Choroid plexus epithelial cell (primary cell): Measurements from ENCODE around the gene MRPL17.

Experiments used
- DNase-seq: peaks from one replicate; pipeline ENCODE4 v3.0.0-alpha.2; 2010; ENCODE audit warnings: low read depth
- H3K4me3 ChIP-seq: 2 replicates; pipeline ENCODE4 v1.5.1; 2011; ENCODE audit warnings: low read depth, mild to moderate bottlenecking, control low read depth, low read length, moderate library complexity
- TF ChIP-seq, protein P1 (sequence below): conservative IDR thresholded peaks from 2 replicates; pipeline ENCODE4 v1.5.1; 2011; ENCODE audit warnings: low read depth, mild to moderate bottlenecking, control low read depth, inconsistent platforms, low read length, moderate library complexity

MRPL17 gene

DNA sequence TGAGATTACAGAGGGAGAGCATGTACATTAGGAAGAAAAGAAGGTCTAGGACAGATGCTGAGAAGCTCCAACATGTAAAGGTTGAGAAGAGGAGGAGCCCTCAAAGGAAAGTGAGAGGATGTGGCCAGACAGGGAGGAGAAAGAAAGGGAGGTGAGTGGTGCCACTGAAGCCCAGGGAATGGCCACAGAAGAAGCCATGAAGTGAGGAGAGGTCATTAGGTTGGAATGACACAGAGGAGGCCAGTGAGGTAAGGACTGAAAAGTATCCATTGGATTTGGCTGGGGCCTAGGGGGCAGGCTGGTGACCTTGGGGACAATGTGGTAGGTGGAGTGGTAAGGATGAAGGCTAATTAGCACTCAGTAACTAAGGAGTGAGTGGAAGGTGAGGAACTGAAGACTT, 24.5 kb downstream of the MRPL17 start:
- no peak overlapping the region for H3K4me3 ChIP-seq
- no peak for DNase-seq
- TF ChIP-seq, protein P1, sequence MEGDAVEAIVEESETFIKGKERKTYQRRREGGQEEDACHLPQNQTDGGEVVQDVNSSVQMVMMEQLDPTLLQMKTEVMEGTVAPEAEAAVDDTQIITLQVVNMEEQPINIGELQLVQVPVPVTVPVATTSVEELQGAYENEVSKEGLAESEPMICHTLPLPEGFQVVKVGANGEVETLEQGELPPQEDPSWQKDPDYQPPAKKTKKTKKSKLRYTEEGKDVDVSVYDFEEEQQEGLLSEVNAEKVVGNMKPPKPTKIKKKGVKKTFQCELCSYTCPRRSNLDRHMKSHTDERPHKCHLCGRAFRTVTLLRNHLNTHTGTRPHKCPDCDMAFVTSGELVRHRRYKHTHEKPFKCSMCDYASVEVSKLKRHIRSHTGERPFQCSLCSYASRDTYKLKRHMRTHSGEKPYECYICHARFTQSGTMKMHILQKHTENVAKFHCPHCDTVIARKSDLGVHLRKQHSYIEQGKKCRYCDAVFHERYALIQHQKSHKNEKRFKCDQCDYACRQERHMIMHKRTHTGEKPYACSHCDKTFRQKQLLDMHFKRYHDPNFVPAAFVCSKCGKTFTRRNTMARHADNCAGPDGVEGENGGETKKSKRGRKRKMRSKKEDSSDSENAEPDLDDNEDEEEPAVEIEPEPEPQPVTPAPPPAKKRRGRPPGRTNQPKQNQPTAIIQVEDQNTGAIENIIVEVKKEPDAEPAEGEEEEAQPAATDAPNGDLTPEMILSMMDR: no peak

GRCh38 chr11:6657346-6657745, 25.8 kb downstream of the MRPL17 start:
- TF ChIP-seq, protein P1: no peak
- DNase-seq: no peak
- H3K4me3 ChIP-seq: no peak overlapping the region

DNA sequence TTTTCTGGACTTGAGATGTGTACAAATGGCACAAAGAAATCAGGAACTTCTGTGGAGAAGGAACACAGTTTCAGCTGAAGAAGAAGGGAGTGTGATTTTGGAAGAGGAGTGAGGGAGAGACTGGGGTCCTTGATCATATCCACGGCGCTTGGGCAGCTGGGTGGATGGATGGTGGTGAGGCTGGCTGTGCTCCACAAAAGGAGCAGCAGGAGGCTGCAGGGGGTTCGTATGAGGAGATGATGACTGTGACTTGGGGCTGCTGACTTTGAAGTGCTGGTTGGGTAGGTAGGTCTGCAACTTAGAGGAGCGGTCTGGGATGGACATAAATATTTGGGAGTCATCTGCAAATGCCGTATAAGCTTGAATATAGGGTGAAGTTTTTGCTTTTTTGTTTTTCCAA, 26.2 kb downstream of the MRPL17 start:
- TF ChIP-seq, protein P1: no peak
- no peak overlapping the region for H3K4me3 ChIP-seq
- no peak for DNase-seq

DNA sequence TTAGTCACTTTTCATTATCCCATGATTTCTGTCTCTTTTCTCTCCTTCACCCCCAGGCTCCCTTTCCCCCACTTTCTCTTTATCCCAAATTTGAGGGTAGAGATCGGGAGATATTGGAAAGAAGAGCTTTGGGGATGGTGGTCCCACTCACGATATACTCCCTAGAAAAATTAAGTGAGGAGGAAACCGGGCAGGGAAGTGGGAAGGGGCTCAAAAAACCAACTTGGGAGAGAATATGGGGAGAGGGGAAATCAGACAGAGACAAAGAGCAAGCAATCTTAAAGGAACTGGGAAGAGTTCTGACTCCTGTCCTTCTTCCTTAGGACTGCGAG, 26.6 kb downstream of the MRPL17 start:
- DNase-seq: no peak
- TF ChIP-seq, protein P1: no peak
- no peak overlapping the region for H3K4me3 ChIP-seq

GRCh38 chr11:6655790-6656583, 27.2 kb downstream of the MRPL17 start, which contains the start of gene DCHS1:
TSS of gene DCHS1 (minus strand) at chr11:6655809. CDS start at chr11:6641613, 14,196 bp downstream.
- TF ChIP-seq, protein P1: no peak
- peak within 1 kb of the TSS; percentile 40 for H3K4me3 ChIP-seq
- DNase-seq: no peak

DNA sequence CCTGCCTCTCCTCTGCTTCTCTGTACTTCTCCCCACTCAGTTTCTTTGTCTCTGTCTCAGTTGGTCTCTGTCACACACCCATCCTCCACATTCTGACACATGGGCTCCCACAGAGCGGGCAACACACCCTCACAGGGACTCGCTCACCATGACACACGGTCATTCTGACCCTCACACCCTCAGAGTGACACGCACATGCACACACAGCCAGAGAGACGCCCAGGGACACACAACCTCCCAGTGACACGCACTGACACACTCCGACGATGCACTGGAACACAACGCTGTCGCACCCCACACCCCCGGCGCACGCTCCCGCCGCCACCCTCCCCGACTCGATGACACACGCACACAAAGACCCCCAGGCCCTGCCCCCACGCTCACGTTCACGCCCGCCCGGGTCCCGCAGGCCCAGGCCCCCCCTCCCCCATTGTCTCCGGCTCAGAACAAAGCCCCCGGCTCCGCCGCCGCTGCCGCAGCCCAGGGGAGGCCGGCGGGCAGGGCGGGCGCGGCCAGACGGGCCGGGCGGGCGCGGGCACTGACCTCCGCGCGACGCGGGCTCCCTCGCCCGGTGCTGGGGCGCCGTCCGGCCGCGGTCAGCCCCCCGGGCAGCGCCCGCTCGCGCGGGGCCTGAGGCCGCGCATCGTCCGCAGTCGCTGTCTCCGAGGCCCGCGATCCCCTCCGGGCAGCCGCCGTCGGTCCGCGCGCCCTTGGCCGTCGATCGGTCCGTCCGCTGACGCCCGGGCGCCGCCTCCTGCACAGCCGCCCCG, 27.9 kb downstream of the MRPL17 start:
- TF ChIP-seq, protein P1: no peak
- no peak for DNase-seq
- H3K4me3 ChIP-seq: peak overlapping the region; percentile 40
